K562 (cell line): Measurements from ENCODE around the gene OSGEPL1. TPM values are rescaled to one million over a fixed set of nuclear protein-coding genes. Genes with fewer than 3 reads are reported as not detected.
A peak's percentile ranks its signal among the peaks of the same experiment; 100 is the strongest.

Source experiments
- ATAC-seq: fragments of 200-7000 bp; cut with Tn5 transposase; 3 replicates; pipeline ENCODE4 v1.9.1; 2020; ENCODE audit warnings: moderate library complexity
- BruUV-seq: library from RNA; stranded (reverse); fragments of 400-500 nt; replicated peaks from 2 replicates; lab custom pipeline; 2021; lab: Mats Ljungman, UMichigan
- CTCF ChIA-PET: fragments of 300-600 bp; formaldehyde crosslinking; extraction: SDS; loops from one replicate; lab custom pipeline; 2021; ENCODE audit warnings: low intra/inter-chr PET ratio; lab: Yijun Ruan, JAX
- POLR2A ChIA-PET: fragments of 300-600, 350-650 bp; sonication (Branson Sonifier 250); formaldehyde crosslinking; extraction: SDS; loops from one replicate; lab custom pipeline; 2021; ENCODE audit warnings: antibody characterized with exemption, inconsistent platforms; lab: Yijun Ruan, JAX
- DNase-seq, 4 experiments: peaks; one replicate each; pipeline versions ENCODE4 v3.0.0 to v3.0.0-alpha.2; 2011 to 2018; ENCODE audit warnings: low spot score in 3 of 4, mixed read lengths in 3 of 4; ENCODE audit errors: extremely low read depth in 1 of 4
- FAIRE-seq: peaks from 2 replicates; lab custom pipeline; 2011; peaks lifted over from hg19 to GRCh38; lab: Jason Lieb, UNC
- H2AFZ ChIP-seq: 2 replicates; pipeline ENCODE4 v1.6.0; 2011; ENCODE audit warnings: low read depth, low read length, control low read depth, inconsistent platforms
- H3K27ac ChIP-seq: fragments of 200-600 bp; 3 replicates; pipeline ENCODE4 v1.8.0; 2011; ENCODE audit warnings: low read depth, mild to moderate bottlenecking, control low read depth, inconsistent platforms, low read length, moderate library complexity, mixed read lengths; ENCODE audit errors: extremely low read depth
- H3K27me3 ChIP-seq, 2 experiments: fragments of 300-600 bp in 1 of 2; 2 replicates in 1 of 2; 3 replicates in 1 of 2; pipeline versions ENCODE4 v1.6.0 to v1.8.0; 2011; ENCODE audit warnings: inconsistent platforms in 2 of 2, low read length in 2 of 2, mild to moderate bottlenecking in 1 of 2, mixed read lengths in 1 of 2, moderate library complexity in 1 of 2; ENCODE audit not compliant: control insufficient read depth in 2 of 2, insufficient read depth in 2 of 2
- H3K36me3 ChIP-seq: fragments of 300-600 bp; 3 replicates; pipeline ENCODE4 v1.8.0; 2011; ENCODE audit warnings: mild to moderate bottlenecking, low read length, inconsistent platforms; ENCODE audit not compliant: control insufficient read depth, insufficient read depth
- H3K4me1 ChIP-seq, 2 experiments: fragments of 200-600 bp in 1 of 2; replicated peaks in 1 of 2; 2 replicates in 1 of 2; 3 replicates in 1 of 2; pipeline versions ENCODE4 v1.5.1 to v1.8.0; 2011; ENCODE audit warnings: inconsistent platforms in 2 of 2, low read length in 2 of 2, mild to moderate bottlenecking in 1 of 2, mixed read lengths in 1 of 2, moderate library complexity in 1 of 2; ENCODE audit not compliant: control insufficient read depth in 2 of 2, insufficient read depth in 2 of 2
- H3K4me2 ChIP-seq: 2 replicates; pipeline ENCODE4 v1.6.1; 2011; ENCODE audit warnings: low read length, control low read depth, inconsistent platforms, mixed read lengths; ENCODE audit not compliant: insufficient read depth
- H3K4me3 ChIP-seq: fragments of 200-600 bp; sonication (generic), shearing (Covaris generic); 2 replicates; pipeline ENCODE4 v1.5.1; 2016; ENCODE audit warnings: control low read depth, inconsistent platforms
- H3K79me2 ChIP-seq: fragments of 200-600 bp; 3 replicates; pipeline ENCODE4 v1.8.0; 2011; ENCODE audit warnings: low read length, inconsistent platforms; ENCODE audit not compliant: control insufficient read depth, insufficient read depth
- H3K9ac ChIP-seq, 2 experiments: 2 replicates each; pipeline versions ENCODE4 v1.6.0 to v1.6.1; 2011; ENCODE audit warnings: low read depth in 2 of 2, low read length in 2 of 2, control low read depth in 1 of 2, inconsistent platforms in 1 of 2, mild to moderate bottlenecking in 1 of 2, mixed read lengths in 1 of 2; ENCODE audit not compliant: insufficient read depth in 1 of 2
- H3K9me1 ChIP-seq: one replicate; pipeline ENCODE4 v1.6.0; 2011; ENCODE audit warnings: inconsistent platforms, mild to moderate bottlenecking, low read length, moderate library complexity; ENCODE audit not compliant: control insufficient read depth, insufficient read depth
- H3K9me3 ChIP-seq: replicated peaks from 2 replicates; pipeline ENCODE4 v1.5.1; 2011; ENCODE audit warnings: low read depth, low read length, inconsistent platforms; ENCODE audit not compliant: control insufficient read depth, insufficient read depth
- H4K20me1 ChIP-seq: replicated peaks from 2 replicates; pipeline ENCODE4 v1.6.1; 2011; ENCODE audit warnings: low read length, inconsistent platforms, mixed read lengths; ENCODE audit not compliant: control insufficient read depth, insufficient read depth
- C11orf30 ChIP-seq: fragments of 450-650 bp; IDR thresholded peaks from 2 replicates; pipeline ENCODE4 v1.6.1; 2016; ENCODE audit warnings: low read depth, mild to moderate bottlenecking
- EHMT2 ChIP-seq: fragments of 450-650 bp; IDR thresholded peaks from 2 replicates; pipeline ENCODE4 v1.6.1; 2018; ENCODE audit warnings: antibody characterized with exemption
- MAFG ChIP-seq: fragments of 450-650 bp; conservative IDR thresholded peaks from 2 replicates; pipeline ENCODE4 v1.6.1; 2016; ENCODE audit warnings: missing genetic modification characterization, missing compliant biosample characterization
- NCOR1 ChIP-seq: fragments of 450-650 bp; IDR thresholded peaks from 2 replicates; pipeline ENCODE4 v1.6.1; 2016; ENCODE audit warnings: mild to moderate bottlenecking, moderate library complexity
- TCFL5 ChIP-seq: fragments of 250-450 bp; sonication (Bioruptor Pico); conservative IDR thresholded peaks from 2 replicates; pipeline ENCODE4 v1.6.1; 2021; ENCODE audit warnings: mild to moderate bottlenecking, moderate library complexity, matching md5 sums
- ZNF316 ChIP-seq: fragments of 450-650 bp; IDR thresholded peaks from 2 replicates; pipeline ENCODE4 v1.6.1; 2016
- ZNF609 ChIP-seq: sonication (generic); formaldehyde crosslinking; IDR thresholded peaks from 2 replicates; pipeline ENCODE4 v1.8.1; 2023; ENCODE audit warnings: missing genetic modification reagents, mild to moderate bottlenecking, borderline replicate concordance
- WGBS: fragments of 100-300 bp; shearing (Covaris generic); methylation state at CpG from one replicate; pipeline ENCODE4 v1.1.6; 2016; ENCODE audit warnings: low coverage, mixed read lengths; ENCODE audit not compliant: insufficient coverage; ENCODE audit errors: missing lambda C conversion rate; 5-methylcytosine and 5-hydroxymethylcytosine counted together
- in situ Hi-C: fragments of 300-500 bp; cut with MboI; formaldehyde crosslinking; loops from 4 replicates; pipeline ENCODE4 v1.15.0; 2018; ENCODE audit warnings: inconsistent platforms, mixed read lengths
- intact Hi-C: fragments of 100-400 bp; cut with micrococcal nuclease; formaldehyde crosslinking; loops from 2 replicates; pipeline ENCODE4 v1.14.2; 2022
- polyA plus RNA-seq, 8 experiments: library from polyadenylated mRNA; depleted of rRNA in 4 of 8; stranded (reverse) in 5 of 8; unstranded in 3 of 8; fragments of >200 nt; fragmentation: Nextera tagmentation in 2 of 8; fragmentation: Illumina TruSeq in 1 of 8; extraction: Ambion mirVana in 2 of 8; extraction: Trizol in 1 of 8; gene quantifications; 2 replicates each; pipeline versions ENCODE4 v1.2.1 to v1.2.3, GENCODE V29; 2011 to 2014; ENCODE audit warnings: inconsistent platforms in 1 of 8, missing spikeins in 1 of 8
- total RNA-seq, 7 experiments: library from RNA; depleted of rRNA in 6 of 7; stranded (reverse); fragments of >200 nt in 6 of 7; fragmentation: Illumina TruSeq in 2 of 7; extraction: Trizol in 2 of 7; gene quantifications; 2 replicates each; pipeline versions ENCODE4 v1.2.1 to v1.2.3, GENCODE V29; 2011 to 2021; ENCODE audit warnings: low replicate concordance in 1 of 7

The OSGEPL1 gene
- total and polyA plus RNA-seq, 9 of the 15 experiments (the other 6 are each of a cell fraction or from before 2014, with no cell fraction given) = 2.5 to 10.8 (median 6.5) TPM

GRCh38 chr2:189726849-189727248 is 35.7 kb downstream of the OSGEPL1 start:
- intact Hi-C loops (no loop called here), in situ Hi-C loops (no loop called here)
- no peak for DNase-seq
- TF ChIP-seq TCFL5 (no peak), C11orf30 (peak; percentile 56), MAFG (peak; percentile 34; the same call in 1 of the 2 replicates), ZNF316 (peak; percentile 79), NCOR1 (no peak)
- no peaks in the 10 kb centered on the region for H3K79me2 ChIP-seq
- no peaks in the 10 kb centered on the region for H3K9me1 ChIP-seq
- no peak for ATAC-seq
- no peak for FAIRE-seq
- no peaks in the 10 kb centered on the region for H4K20me1 ChIP-seq
- no peaks in the 10 kb centered on the region for H3K4me1 ChIP-seq
- H3K27ac ChIP-seq = no peak overlapping the region
- no peaks in the 10 kb centered on the region for H3K27me3 ChIP-seq
- BruUV-seq = no TSS peak
- H3K4me2 ChIP-seq = no peak overlapping the region
- H3K9me3 ChIP-seq = no peaks in the 10 kb centered on the region
- H3K9ac ChIP-seq = no peak overlapping the region
- POLR2A ChIA-PET = no interaction called here
- H3K36me3 ChIP-seq = no peaks in the 10 kb centered on the region
- no peak overlapping the region for H2AFZ ChIP-seq
- H3K4me3 ChIP-seq = no peak overlapping the region
- CTCF ChIA-PET = no interaction called here

GRCh38 chr2:189726271-189726670 is 36.3 kb downstream of the OSGEPL1 start:
- no peaks in the 10 kb centered on the region for H3K9me1 ChIP-seq
- TF ChIP-seq EHMT2 (no peak), ZNF609 (CRISPR knock-in tag) (no peak)
- TF ChIP-seq, all 486 proteins: peak for 0
- Histone ChIP-seq H3K27me3 (no peaks in the 10 kb centered on the region), H3K9ac (no peak overlapping the region), H3K27ac (no peak overlapping the region), H3K9me3 (no peaks in the 10 kb centered on the region), H4K20me1 (no peaks in the 10 kb centered on the region), H3K4me2 (no peak overlapping the region), H2AFZ (no peak overlapping the region), H3K4me1 (no peaks in the 10 kb centered on the region), H3K79me2 (no peaks in the 10 kb centered on the region), H3K4me3 (no peak overlapping the region), H3K36me3 (no peaks in the 10 kb centered on the region)
- DNase-seq = no peak
- ChIA-PET CTCF (no interaction called here), POLR2A (no interaction called here)
- no peak for FAIRE-seq
- BruUV-seq = no TSS peak
- intact Hi-C loops (no loop called here), in situ Hi-C loops (no loop called here)
- WGBS = 0% methylated on average over 1 of the region's 1 CpG
- no peak for ATAC-seq
